Mammary epithelial cell (primary cell): ENCODE data around the gene TARDBP.

Experiments used
- EZH2 ChIP-seq: IDR thresholded peaks from 2 replicates; pipeline ENCODE4 v1.6.1; 2012; ENCODE audit warnings: low read length, inconsistent platforms, borderline replicate concordance
- TF ChIP-seq, protein P1 (sequence below), 2 donors: IDR thresholded peaks in 1 of 2; conservative IDR thresholded peaks in 1 of 2; 2 replicates each; pipeline ENCODE4 v1.5.1; 2011 to 2012; ENCODE audit warnings: inconsistent platforms in 2 of 2, low read length in 2 of 2, mild to moderate bottlenecking in 2 of 2, control low read depth in 1 of 2, low read depth in 1 of 2; ENCODE audit not compliant: insufficient read depth in 1 of 2; ENCODE audit errors: extremely low read depth in 1 of 2

DNA sequence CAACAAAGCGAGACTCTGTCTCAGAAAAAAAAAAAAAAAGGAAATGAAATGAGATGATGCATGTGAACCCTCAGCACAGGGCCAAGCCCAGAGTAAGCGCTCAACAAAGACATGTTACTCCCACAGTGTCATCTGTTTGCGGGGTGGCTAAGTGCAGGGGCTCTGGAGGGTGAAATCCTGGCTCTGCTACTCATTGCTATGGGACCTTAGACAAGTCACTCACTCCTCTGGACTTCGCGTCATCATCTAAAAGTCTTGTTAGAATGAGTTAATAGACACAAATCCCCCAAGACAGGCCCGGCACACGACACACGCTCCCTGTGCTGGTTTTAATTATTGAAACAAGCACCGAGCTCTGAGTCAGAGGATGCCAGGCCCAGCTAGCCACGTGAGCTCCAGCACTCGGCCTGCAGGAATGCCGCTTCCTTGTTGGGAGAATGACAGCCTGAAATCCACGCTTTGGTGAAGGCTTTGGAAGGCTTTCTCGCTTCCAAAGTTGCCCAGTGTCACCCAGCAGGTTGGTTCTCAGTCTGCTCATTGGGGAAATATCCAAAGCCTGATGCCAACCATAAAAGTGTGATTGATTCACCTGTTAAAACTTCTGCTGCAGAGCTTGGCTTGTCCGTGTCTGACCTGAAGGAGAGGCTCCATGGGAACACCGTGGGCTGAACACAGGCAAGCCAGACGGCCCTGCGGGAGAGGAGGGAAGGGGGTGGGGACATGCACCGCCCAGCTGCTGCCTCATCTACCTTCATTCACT lies 36.7 kb upstream of the TARDBP start:
- TF ChIP-seq, protein P1, sequence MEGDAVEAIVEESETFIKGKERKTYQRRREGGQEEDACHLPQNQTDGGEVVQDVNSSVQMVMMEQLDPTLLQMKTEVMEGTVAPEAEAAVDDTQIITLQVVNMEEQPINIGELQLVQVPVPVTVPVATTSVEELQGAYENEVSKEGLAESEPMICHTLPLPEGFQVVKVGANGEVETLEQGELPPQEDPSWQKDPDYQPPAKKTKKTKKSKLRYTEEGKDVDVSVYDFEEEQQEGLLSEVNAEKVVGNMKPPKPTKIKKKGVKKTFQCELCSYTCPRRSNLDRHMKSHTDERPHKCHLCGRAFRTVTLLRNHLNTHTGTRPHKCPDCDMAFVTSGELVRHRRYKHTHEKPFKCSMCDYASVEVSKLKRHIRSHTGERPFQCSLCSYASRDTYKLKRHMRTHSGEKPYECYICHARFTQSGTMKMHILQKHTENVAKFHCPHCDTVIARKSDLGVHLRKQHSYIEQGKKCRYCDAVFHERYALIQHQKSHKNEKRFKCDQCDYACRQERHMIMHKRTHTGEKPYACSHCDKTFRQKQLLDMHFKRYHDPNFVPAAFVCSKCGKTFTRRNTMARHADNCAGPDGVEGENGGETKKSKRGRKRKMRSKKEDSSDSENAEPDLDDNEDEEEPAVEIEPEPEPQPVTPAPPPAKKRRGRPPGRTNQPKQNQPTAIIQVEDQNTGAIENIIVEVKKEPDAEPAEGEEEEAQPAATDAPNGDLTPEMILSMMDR (conservative IDR thresholded peaks at IDR 0.05 in 1 of 2, IDR thresholded peaks at IDR 0.05 in 1 of 2; ENCODE audit: extremely low read depth in 1 of 2, insufficient read depth in 1 of 2, low read depth in 1 of 2, low read length in 2 of 2), result no peak
- no peak for TF ChIP-seq EZH2
